ENCODE results near the gene PITPNM3.
"Not testable (repeated sequence)": the region's sequence is repeated elsewhere in the genome, so short reads cannot be mapped to it uniquely, and the experiment has no call there.

The PITPNM3 gene

DNA sequence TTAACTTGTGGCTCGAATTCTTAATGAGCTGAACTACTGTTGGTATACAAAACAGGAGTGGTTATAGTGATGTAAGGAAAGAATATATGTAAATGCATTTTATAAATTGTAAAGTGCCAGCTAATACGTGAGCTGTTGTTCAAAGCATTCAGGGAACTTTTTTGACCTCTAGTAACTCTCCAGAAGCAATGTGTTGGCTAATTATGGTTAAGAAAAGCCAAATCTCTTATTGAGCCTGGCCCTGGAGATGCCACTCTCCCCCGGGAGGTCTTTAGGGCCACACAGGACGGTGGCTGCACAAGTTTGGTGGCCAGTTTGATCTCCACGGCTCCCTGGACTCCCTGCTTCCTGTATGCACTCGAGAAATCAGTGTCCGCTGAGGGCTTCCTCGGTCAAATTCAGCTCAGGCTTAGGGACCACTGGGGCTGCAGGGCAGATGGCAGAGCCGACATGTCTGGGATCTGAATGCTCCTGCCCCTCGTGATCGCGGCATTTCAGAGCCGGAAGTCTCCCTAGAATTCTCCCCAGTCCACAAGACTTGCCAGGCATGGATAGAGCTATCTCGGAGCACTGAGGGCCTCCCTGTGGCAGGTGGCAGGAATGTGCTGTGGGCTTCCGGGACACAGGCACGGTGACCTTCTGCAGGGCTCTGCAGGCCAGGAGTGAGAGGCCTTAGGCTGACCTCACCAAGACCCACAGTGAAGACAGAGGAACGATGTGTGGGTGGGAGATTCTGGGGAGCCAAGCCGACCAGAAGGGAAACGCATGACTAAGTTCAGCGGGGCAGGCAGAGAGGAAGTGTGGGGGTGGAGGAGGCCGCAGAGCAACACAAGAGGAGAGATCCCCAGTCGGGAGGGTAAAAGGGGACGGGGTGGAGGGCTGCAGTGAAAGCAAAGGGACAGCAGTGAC is 18.6 kb upstream of the PITPNM3 start:
- DNase-seq (ENCODE audit: low spot score), result peak; percentile 16

DNA sequence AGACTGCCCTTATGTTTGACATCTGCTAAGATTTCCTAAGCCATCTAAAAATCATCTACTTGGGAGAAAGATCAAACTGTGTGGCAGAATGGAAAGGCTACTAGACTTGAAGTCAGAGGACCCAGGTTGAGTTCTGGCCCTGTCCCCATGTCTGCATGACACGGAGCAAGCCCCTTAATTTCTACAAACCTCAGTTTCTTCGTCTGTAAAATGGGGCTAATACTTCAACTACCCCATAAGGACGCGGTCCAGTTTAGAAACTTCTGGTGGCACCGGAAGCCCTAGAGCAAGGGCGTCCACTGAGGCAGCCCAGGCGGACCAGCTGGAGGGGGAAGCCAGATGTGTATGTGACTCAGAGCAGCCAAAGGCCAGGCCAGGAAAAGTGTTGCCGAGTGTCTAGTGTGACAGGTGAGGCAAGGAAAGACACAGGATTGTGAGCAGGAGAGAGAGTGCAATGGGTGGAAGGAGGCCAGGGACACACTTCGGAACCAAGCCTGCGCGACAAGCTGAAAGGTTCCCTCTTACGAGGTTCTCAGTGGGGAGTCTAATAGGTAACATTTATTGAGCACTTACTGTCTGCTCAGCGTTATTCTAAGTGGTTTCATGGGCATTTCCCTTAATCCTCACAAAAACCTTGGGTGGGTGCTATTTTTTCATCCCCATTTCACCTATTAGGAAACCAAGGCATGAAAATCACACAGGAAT is 17.8 kb upstream of the PITPNM3 start:
- DNase-seq (ENCODE audit: low spot score), result no peak

DNA sequence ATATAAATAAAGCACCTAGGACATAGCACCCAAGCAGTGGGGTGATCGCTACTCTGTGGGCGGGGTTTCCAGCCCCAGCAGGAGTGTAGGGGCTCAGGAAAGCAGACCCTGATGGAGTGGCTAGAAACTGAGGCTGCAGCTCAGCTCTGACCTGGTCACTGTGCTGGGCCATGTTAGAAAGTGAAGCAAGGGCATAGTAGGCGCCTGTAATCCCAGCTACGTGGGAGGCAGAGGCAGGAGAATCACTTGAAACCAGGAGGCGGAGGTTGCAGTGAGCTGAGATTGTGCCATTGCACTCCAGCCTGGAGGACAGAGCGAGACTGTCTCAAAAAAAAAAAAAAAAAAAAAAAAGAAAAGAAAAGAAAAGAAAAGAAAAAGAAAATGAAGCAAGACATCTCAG is 17.1 kb upstream of the PITPNM3 start:
- not testable (repeated sequence) for DNase-seq (ENCODE audit: low spot score)

DNA sequence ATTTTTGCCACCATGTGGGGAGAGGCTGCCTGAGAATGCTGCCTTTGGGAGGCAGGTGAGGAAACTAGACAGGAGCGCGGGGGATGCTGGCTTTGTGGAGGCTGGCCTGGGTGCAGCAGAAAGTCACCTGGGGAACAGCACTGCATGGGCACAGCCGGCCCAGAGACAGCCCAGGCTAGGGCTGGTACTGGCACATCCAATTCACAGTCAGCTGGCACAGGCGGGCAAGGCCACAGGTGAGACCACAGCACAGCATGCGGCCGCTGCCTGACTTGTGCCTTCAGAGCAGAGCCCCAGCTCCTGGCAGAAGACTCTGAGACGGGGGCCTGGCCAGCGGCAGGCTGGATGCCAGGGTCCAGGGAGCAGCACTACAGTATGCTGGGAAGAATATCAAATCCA is 16.6 kb upstream of the PITPNM3 start:
- DNase-seq (ENCODE audit: low spot score), result no peak

DNA sequence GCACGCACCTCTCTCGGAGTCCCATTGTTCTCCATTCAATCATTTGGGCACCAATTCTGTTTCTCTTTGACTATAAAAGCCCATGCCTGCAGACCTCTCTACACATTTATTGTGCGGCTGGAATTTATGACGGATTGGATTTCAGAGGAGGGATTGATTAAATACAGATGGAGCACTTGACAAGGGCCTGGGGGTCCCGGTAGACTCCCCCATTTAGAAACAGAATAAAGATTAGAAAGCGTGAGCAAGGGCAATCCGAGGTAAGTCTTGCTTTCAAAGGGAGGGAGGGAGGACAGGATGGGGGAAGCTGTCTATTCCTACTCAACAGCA is 15.1 kb upstream of the PITPNM3 start:
- no peak for DNase-seq (ENCODE audit: low spot score)

DNA sequence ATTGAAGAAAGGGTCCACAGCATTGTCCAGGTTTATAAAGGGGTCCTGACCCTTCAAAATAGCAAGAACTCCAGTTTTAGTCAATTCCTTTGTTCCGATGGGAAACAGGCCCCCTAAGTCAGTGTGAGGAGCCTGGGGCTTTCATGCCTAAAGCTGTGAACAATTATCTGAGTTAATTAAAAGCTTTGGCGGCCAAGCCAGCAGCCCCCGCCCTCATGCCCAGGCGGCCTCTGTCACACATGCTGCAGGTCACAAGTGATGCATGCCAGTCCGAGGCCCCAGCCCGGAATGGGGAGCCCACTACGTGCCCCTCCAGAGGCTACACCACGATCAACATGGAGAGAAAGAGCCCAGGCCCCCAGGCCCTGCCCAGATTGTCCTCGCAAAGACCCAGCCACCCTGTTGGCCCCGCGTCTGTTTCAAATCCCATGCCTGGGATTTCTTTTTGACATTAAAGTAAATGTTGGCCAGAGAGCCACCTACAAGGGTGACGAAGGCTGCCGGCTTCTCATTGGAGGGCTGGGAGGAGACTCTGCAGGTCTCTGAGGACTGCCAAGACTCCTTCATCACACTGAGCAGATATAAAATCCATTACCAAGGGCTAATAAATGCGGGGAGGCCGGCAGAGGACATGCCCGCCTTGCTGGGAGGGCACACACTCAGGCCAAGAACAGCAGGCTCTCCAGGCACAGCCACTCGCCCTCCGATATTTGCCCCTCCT is 14.5 kb upstream of the PITPNM3 start:
- no peak for DNase-seq (ENCODE audit: low spot score)

DNA sequence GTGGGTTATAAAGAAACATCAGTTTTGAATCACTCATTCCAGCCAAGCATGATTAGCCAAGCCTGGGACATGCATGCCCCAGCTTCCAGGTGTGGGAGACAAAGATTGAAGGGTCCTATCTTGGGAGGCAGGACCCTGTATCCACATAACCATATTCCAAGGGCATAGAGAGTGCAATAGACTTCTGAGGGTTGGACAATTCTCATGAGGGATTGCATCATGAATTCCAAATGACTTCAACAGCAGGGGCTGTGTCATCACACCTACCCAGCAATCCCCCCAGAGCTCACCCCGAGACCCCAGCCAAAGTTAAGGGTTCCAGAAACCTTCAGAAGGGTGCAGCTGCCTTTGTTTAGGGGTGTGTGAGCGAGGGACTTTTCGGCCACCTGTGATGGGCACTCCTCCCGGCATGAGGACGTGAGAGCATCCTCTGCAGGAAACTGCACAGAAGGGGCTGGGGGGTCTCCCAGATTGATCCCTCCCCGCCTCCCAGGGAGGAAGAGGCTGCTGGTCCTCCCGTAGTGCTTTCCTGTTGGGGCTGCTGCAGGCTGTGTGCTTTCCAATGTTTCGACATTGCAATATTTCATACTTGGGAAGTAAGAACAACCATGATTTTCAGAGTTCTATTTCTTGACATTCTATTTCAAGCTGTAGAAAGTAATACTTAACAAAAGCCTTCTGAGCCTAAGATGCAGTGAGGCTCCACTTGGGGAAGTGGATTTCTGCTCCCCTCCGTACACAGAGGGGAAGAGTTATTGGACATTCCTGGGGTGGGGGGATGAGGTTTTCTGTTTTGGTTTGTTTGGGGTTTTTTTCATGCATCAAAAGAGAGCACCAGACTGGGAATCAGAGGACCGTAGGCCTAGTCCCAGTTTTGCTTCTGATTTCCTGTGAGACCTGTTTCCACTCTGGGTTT is 13.3 kb upstream of the PITPNM3 start:
- DNase-seq (ENCODE audit: low spot score), result no peak

DNA sequence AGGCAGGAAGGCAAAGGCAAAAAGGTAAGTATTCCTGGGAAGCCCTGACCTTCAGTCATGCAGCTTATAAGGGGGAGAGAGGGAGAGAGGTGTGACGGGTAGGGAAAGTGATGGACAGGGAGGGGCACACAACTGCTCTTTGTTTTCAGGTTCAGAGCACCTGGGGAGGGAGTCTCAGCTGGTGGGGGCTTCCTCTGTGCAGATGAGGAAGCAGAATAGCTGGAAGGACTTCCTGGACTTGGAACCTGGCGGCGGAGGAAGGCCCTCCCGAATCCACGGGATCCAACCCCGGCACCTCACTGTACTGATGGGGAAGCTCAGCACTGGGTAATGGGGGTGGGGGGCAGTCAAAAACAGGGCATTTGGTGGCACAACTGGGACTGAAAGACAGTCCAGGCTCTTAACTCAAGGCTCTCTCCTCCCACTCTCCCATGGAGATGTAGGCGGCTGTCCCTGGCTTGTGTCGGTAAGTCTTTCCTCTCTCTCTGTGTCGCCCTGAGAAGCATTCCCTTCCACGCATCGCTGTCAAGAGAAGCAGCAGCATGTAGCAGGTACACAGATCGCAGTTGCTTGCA is 11.9 kb upstream of the PITPNM3 start:
- no peak for DNase-seq (ENCODE audit: low spot score)

DNA sequence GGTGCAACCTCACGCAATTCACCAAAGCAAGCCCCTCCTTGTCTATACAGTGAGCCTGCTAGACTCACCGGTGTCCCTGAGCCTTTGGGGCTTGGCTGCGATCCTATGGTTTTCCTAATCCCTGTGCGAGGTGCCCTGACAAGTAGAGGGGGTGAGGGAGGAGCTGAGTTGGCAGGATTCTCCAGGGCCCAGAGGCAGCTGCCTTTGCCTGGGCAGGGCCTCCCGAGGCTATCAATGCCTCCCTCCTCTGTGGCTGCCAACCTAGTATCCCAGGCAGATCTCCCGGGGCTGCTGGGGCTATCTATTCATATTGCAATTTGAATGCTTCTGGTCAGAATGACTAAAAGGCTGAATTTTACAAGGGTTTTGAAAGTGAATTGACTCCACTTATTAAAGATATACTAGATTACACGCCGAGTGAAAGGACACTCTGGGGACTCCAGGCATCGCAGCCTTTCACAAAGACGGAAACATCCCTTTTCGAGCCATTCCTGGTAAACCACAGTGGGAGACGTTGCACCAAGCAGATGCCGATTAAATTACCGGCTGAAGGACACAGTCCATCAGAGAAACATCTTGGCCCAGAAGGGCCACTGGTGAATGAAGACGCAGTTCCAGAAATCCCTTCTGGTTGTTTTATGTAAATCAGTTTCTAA is 11.3 kb upstream of the PITPNM3 start:
- no peak for DNase-seq (ENCODE audit: low spot score)

DNA sequence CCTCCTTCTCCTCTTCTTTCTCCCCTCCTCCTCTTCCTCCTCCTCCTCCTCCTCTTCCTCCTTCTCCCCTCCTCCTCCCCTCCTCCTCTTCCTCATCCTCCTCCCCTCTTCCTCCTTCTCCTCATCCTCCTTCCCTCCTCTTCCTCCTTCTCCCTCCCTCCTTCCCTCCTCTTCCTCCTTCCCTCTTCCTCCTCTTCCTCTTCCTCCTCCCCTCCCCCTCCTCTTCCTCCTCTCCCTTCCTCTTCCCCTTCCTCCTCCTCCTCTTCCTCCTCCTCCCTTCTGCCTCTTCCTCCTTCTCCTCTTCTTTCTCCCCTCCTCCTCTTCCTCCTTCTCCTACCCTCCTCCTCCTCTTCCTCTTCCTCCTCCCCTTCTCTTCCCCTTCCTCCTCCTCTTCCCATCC is 5.1 kb upstream of the PITPNM3 start:
- DNase-seq (ENCODE audit: low spot score), result no peak

DNA sequence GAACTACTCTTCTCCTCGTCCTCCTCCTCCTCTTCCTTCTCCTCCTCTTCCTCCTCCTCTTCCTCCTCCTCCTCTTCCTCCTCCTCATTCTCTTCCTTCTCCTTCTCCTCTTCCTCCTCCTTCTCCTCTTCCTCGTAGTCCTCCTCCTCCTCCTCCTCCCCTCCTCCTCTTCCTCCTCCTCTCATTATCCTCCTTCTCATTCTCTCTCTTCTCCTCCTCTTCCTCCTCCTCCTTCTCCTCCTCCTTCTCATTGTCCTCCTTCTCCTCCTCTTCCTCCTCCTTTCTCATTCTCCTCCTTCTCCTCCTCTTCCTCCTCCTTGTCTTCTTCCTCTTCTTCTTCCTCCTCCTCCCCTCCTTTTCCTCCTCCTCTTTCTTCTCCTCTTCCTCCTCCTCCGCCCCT is 4.1 kb upstream of the PITPNM3 start:
- DNase-seq (ENCODE audit: low spot score), result no peak

DNA sequence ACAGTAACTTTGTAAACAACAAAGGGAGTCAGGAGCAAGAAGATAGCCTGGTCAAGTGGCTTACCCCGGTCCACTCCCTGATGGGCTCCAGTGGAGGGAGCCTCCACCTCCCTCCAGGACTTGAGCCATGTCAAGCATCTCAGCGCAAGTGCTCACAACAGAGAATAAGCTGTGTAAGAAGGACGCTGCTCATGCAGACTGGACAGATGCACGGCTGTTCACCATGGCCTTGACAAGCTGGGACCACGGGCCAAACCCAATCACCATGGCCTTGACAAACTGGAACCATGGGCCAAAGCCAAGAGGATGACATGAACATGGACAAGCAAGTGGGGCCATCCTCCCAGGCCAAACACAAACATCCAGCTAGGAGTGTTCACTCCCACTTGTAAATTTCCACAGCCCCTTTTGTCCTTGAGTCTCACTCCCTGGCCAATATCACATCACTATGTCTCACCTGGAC is 3.4 kb upstream of the PITPNM3 start:
- no peak for DNase-seq (ENCODE audit: low spot score)

DNA sequence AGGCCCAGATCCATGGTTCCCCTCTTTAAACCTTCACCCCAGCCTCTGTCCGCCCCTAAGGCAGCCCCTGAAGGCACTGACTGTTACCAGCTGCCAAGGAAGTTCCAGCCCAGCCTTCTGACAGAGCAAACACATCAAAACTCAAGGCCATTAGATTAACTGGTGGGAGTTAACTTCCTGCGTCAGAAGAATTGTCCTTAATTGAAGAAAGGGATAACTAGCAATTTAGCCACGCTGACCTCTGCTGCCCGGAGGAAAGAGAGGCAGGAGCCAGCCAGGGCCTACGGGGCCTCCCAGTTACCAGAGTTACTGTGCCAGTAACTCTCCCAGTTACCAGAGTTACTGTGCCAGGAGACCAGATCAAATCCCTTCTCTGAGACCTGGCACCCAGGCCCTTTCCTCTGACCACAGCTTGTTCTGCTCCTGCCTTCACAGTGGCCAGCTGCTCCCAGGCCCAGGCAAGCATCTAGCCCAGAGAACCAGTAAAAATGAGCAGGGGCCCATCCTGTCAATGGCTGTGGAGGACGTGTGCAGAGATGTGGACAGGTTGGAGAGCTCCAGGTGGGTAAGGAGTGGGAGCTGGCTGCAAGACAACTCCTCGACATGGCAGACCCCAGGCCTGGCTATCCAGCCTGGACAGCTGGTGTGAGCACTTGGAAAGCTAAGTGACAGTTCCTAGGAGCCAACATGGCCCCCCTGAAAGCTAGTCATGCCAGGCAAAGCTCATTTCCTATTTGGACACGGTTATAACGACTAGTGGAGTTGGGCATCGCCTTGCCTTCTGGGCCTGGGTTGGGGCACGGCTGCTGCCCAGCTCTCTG is 2.8 kb upstream of the PITPNM3 start:
- DNase-seq (ENCODE audit: low spot score), result no peak

DNA sequence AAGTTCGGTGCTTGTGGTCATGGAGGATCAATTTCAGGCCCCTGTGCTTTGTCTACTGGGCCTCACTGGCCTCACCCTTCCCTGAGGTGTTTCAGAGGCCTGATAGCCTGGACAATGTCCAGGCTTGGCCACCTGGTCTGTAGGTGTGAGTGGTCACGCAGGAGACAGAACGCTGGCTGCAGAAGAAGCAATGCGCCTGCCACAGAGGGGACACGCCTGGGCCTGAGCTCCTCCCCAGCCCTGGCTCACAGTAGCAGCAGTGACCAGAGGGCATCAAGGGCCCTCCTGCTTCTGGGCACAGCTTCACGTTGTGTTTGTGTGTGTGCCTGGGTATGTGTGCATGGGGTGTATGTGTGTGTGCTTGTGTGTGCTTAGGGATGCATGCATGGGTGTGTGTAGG is 1.9 kb upstream of the PITPNM3 start:
- no peak for DNase-seq (ENCODE audit: low spot score)

DNA sequence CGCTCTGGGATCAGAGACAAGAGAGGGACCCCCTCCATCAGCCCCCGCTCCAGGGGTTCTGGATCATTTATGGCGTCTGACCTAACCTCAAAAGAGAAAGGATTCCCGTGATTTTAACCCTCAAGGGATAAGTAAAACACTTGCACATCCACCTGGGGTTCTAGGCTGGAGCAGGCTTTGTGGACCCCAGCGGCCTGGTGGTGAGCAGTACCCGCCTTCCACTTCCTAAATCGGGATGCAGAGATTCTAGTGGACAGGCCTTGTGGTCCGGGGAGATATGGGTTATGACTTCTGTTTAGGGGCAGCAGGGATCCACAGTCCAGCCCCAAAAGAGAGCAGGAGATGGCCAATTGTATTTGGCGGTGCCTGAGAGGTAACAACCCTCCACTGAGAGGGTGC is 684 bp upstream of the PITPNM3 start:
- no peak for DNase-seq (ENCODE audit: low spot score)

DNA sequence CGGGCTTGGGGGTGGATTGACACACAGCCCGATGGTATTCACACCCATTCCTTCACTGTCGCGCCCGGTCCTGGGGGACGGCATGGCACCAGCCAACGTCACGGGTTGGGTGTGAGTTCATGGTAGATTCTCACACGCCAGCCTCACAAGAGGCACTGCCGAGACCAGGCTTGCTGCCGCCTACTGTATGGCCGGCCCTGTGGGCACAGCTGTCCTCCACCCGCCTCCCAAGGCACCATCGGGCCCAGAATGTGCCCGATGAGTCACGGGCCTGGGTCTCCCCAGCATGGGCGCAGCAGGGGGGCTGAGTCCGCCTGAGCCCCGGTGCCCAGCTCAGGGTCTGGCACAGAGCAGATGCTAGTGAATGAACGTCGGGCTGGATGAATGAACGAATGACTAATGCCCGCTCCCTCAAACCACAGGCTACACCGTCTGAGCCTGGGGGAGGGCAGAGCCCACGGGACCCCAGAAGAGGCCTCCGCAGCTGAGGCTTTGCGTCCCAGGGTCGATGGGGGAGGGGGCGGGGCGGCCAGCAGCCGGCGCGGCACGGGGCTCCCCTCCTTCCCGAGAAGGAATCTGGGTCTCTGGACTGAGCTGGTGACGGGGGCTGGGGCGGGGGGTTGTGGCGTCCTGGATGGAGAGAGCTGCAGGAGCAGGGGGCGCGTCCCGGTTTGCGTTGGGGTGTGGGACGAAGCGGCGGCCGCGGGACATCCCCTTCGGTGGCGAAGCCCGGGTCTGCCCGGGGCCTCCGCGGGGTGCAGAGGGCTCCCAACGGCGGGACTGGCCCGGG is 829 bp downstream of the PITPNM3 start:
- DNase-seq (ENCODE audit: low spot score), result no peak

DNA sequence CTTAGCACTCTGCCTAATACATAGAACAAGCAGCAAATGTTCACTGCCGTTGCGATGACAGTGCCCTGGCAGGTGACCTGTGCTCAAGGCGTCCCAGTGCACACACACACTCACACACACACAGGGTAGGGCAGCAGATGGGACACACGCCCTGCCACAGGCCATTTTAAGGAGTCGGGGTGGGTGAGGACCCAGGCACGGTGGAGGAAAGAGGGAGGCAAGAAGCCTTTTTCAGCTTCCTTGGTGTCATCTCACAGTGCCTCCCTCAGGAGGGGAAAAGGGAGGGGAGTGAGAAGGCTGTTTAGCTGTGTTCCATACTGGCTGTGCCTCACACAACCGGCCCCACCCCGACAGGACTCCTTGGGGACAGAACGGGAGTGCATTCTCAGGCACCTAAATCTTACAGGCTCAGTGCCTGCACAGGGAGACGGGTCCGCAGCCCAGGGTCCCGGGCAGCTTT is 1.5 kb downstream of the PITPNM3 start:
- no peak for DNase-seq (ENCODE audit: low spot score)

DNA sequence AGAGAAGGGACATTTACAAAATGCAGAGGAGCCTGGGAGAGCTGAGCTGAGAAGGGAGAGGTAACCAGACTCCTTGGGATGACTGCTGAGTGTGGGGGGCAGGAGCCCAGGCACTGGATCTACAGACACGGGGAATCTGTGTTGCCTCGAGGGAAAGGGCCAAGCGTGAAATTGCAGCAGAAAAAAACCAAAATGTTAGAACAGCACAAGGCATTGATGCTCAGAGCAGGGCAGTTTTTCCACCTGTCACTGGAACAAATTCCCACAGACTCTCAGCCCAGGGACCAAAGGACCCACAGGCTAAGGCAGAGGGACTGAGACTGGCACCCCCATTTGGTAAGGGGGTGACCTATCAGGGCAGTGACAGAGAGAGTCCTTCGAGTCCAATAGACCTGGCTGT is 2.0 kb downstream of the PITPNM3 start:
- DNase-seq (ENCODE audit: low spot score), result no peak

DNA sequence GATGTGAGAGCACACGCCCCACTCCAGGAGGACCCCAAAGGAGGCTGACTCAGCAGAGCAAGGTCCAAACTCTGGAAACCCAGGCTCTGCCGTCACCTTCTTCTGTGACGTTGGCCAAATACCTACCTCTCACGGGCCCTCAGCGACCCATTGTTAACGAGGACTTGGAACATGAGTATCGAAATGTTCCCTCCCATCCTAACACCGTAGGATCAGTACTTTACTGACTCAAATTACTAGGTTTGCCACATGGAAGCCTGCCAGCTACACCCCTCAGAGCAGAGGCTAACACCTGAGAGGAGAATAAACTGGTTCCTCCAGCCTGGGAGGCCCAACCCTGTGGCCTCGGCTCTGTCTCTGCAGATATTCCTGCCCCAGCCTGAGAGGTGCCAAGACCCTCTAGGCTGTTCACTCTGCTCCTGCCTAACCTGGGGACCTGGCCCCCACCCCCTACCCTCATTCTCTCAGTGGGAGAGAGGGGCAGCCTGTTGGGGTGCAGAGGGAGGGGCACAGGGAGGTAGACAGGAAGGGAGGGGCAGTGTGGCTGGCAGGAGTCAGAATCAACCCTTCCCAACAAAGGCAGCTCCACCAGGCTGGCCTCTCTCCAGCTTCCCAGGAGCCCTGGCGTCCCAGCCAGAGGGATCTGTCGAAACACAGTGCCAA is 4.4 kb downstream of the PITPNM3 start:
- no peak for DNase-seq (ENCODE audit: low spot score)

Measured in CD4-positive, alpha-beta T cell treated with Interleukin-2 at 100 ng/mL for 4 hours (primary cell).